GM12878 (cell line): ENCODE results near the gene SLC18A3.

Experiments used
- BCLAF1 ChIP-seq: fragments of 450-650 bp; IDR thresholded peaks from 2 replicates; pipeline ENCODE4 v1.6.1; 2017; ENCODE audit warnings: antibody characterized with exemption, mild to moderate bottlenecking, moderate library complexity
- CREB1 ChIP-seq: IDR thresholded peaks from 2 replicates; pipeline ENCODE4 v1.6.1; 2012; ENCODE audit warnings: low read depth, mild to moderate bottlenecking, inconsistent platforms
- CREM ChIP-seq: IDR thresholded peaks from 2 replicates; pipeline ENCODE4 v1.6.1; 2014; ENCODE audit warnings: antibody characterized with exemption, low read depth
- CTCF ChIP-seq, 3 experiments: IDR thresholded peaks in 2 of 3; conservative IDR thresholded peaks in 1 of 3; 2 replicates each; pipeline ENCODE4 v1.5.1; 2011; ENCODE audit warnings: low read depth in 3 of 3, low read length in 3 of 3, mild to moderate bottlenecking in 3 of 3, control low read depth in 2 of 3, moderate library complexity in 2 of 3, inconsistent platforms in 1 of 3, mixed read lengths in 1 of 3; ENCODE audit not compliant: control insufficient read depth in 2 of 3, insufficient read depth in 1 of 3; ENCODE audit errors: extremely low read depth in 1 of 3
- GABPA ChIP-seq: IDR thresholded peaks from 2 replicates; pipeline ENCODE4 v1.6.1; 2014; ENCODE audit warnings: antibody characterized with exemption, low read depth, mild to moderate bottlenecking, inconsistent platforms
- NFIC ChIP-seq: IDR thresholded peaks from 2 replicates; pipeline ENCODE4 v1.6.1; 2012; ENCODE audit warnings: low read depth, mild to moderate bottlenecking, inconsistent platforms, low read length, moderate library complexity
- POLR2A ChIP-seq: IDR thresholded peaks from 2 replicates; pipeline ENCODE4 v1.6.1; 2011; ENCODE audit warnings: low read depth, mild to moderate bottlenecking, low read length
- RCOR1 ChIP-seq: conservative IDR thresholded peaks from 2 replicates; pipeline ENCODE4 v1.6.1; 2012; ENCODE audit warnings: low read depth, low read length, improper control_type of control experiment
- ZBED1 ChIP-seq: IDR thresholded peaks from 2 replicates; pipeline ENCODE4 v1.6.1; 2016; ENCODE audit warnings: borderline replicate concordance
- ZNF622 ChIP-seq: fragments of 450-650 bp; IDR thresholded peaks from 2 replicates; pipeline ENCODE4 v1.6.1; 2017; ENCODE audit warnings: mild to moderate bottlenecking, inconsistent platforms

GRCh38 chr10:49609283-49610113 lies 612 bp upstream of the SLC18A3 start:
- TF ChIP-seq BCLAF1 = no peak
- TF ChIP-seq ZBED1 = no peak
- no peak for TF ChIP-seq CTCF (IDR thresholded peaks at IDR 0.05 in 2 of 3, conservative IDR thresholded peaks at IDR 0.05 in 1 of 3; ENCODE audit: control insufficient read depth in 2 of 3, extremely low read depth in 1 of 3, insufficient read depth in 1 of 3, low read depth in 3 of 3, low read length in 3 of 3)
- no peak for TF ChIP-seq CREM
- TF ChIP-seq ZNF622 = no peak
- TF ChIP-seq RCOR1 = no peak
- TF ChIP-seq NFIC = no peak
- TF ChIP-seq CREB1 = no peak
- TF ChIP-seq GABPA = no peak
- TF ChIP-seq POLR2A = no peak
